OCI-M2 (cell line): Measurements from ENCODE around the gene PAQR6.

Source experiments
- DNase-seq: peaks from one replicate; lab custom pipeline; 2025; ENCODE audit not compliant: unreplicated experiment; lab: John Stamatoyannopoulos, UW

PAQR6 gene

DNA sequence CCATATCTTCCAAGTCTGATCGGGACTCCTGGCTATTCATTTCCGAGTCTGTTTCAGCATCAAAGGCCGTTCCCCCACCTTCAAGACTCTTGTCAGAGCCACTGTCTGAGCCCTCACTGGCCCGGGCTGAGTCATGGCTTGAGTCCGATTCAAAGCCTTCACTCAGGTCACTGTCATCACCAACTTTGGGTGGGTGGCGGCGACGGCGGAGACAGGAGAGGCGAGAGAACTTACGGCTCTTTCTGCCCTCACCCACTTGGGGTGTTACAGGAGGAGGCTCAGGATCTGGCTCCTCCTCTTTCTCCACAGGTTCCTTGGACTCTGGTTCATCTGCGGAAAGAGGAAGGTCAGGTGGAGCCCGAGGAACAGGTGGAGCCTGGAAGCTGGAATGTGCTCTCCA lies 18.2 kb upstream of the PAQR6 start:
- DNase-seq, result no peak

GRCh38 chr1:156263288-156263655 lies 15.4 kb upstream of the PAQR6 start:
- DNase-seq, result no peak

GRCh38 chr1:156262461-156263287 lies 14.8 kb upstream of the PAQR6 start:
- no peak for DNase-seq

GRCh38 chr1:156260896-156261295 lies 13.0 kb upstream of the PAQR6 start:
- DNase-seq, result no peak

DNA sequence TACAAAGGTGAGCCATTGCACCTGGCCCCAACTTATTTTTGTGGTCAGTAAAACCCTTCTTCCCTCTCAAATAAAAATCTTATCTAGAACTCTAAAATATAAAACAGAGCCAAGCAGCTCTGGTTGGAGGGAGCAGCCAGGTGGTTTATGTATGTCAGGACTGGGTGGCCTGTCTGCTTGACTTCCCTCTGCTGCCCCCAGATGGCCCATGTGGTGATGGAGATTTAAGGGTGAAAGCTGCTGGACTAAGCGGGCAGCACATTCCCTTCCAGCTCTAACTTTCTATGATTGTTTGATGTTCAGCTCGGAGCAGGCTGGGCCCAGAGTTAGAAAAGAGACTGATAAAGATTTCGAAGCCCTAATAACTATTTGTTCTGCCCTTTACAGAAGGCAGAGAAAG lies 11.9 kb upstream of the PAQR6 start:
- no peak for DNase-seq

DNA sequence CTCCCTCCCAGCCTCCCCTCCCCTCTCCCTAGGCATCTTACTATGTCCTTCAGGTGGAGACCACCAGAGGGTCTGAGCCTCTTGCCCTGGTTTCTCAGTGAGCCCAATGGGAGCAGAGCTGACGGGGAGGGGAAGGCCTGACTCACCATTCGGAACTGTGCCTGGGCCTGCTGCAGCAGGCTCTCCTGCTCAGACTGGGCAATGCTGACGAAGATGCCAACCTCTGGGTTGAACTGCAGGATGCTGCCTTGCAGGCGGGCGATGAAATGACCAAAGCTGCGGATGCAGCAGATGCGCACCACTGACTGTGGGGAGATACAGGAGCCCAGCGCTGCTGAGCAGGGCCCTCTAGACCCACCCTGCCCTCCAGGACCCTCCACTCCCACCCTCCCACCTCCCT lies 11.0 kb upstream of the PAQR6 start:
- DNase-seq, result no peak

DNA sequence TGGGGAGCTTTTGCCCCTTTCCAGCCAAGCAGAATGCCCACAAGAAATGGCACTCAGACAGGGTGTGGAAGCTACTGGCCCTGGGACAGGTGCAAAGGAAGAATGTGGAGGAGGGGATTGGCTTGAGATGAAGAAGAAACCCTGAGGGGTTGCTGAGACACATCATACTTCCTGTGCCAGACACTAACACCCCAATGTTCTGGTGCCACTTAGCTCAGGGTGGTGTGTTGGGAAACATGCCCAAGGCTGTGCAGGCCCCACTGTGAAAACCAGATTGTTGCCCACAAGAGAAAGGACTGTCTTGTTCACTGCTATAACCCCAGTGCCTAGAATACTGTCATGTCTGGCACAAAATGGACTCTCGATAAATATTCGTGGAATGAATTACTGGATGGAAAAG lies 9.9 kb upstream of the PAQR6 start:
- DNase-seq, result no peak

DNA sequence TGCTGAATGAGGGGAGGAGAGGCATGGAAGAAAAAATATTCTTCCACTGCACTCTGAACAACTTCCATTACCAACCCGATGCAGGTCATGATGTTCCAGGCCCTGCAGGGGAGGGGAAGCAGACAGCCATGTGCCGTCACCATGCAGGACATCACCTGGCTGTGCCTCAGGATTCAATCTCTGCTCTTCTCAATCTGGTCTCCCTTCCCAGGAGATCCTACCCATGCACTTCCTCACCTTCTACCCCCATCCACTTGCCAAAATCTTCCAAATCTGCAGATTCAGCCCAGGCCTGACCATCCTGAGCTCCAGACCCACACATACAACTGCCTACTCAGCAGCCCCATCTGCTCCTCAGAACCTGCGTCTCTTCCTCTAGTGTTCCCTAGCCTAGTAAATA lies 5.8 kb upstream of the PAQR6 start:
- DNase-seq, result no peak

GRCh38 chr1:156251527-156251926 lies 3.7 kb upstream of the PAQR6 start:
- no peak for DNase-seq

DNA sequence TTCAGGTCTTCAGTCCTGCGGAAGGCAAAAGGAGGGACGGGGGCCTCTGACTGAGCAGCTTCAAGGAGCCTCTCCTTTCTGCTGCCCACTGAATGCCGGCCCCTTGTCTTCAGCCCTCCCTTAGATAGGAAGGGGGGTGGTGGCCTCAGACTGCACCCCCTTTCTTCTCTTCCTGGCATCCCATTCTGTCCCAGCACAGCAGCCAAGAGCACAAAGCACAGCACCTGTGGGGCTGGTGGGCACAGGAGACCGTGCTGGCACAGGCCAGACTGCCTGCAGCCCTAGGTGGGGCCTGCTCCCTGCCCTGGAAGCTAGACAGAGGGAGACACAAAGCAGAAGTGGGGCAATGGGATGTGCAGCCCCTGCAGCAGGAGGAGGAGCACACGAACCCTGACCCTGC lies 1.7 kb upstream of the PAQR6 start:
- no peak for DNase-seq

DNA sequence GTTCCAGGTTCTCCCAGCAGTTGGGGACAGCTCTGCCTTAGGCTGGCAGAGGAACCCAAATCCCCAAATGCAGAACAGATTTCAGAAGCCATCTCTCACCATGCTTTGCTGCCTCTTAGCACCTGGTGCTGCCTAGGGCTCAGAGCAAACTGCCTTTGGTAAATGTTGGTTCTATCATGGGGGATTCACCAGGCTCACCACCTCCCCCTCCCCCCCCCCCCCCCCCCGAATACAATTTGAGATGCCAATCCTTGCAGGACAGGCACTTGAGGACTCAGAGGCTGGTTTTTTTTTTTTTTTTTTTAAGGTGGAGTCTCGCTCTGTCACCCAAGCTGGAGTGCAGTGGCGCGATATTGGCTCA lies 447 bp upstream of the PAQR6 start:
- no peak for DNase-seq

DNA sequence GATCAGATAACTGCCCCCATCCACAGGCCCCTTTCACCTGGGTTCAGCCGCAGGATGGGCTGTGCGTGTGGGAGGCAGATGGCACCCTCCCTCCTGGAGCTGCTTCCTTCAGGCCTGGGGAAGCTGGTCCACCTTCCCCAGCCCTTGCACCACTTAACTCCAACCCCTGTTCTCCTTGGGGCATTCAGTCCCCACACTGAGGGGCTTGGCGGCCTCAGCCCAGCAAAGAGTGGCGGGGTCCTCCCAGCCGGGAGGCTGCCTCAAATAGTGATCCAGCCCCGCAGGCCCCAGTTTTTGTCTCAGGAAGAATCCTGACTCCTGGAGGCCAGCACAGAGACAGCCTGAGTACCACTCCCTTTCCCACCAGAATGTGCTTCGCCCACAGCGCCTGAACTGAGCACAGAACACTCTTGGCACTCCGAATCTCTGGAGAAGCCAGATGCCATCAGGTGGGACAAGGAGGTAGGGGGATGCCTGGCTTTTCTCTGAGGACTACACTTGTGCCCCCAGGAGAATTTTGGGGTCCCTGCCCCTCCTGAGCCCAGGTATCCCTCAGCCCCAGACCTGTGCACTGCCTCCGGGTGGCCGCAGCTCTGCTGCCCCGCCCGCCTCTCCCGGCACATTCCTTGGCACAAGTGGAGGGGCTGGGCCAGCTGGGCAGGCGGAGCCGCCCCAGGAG lies 936 bp downstream of the PAQR6 start:
- DNase-seq, result no peak

DNA sequence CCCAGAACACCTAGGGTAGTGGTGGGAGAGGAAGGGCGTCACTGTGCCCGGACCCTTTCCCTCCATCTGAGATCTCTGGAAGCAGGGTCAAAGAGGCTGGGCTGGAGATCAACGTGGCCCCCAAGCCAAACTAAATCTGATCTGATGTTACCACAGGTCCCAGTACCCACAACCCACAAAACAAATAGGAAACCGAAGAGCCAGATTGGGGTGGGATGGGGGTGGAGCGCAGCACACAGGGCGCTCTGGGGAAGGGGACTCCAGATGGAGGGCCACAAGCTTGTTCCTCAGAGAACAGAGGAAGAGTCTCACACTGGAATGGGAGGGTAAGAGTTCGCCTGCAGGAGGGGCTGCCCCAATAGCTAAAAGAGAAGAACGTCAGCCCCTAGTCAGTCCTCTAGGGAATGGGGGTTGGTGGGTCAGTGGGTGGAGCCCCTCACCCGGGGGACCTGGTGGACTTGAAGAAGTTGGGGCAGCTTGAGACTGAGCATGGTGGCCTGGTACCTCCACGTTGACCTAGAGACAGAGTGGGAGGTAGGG lies 1.5 kb downstream of the PAQR6 start:
- DNase-seq, result no peak

GRCh38 chr1:156245451-156246232 lies 2.2 kb downstream of the PAQR6 start:
- DNase-seq, result no peak

DNA sequence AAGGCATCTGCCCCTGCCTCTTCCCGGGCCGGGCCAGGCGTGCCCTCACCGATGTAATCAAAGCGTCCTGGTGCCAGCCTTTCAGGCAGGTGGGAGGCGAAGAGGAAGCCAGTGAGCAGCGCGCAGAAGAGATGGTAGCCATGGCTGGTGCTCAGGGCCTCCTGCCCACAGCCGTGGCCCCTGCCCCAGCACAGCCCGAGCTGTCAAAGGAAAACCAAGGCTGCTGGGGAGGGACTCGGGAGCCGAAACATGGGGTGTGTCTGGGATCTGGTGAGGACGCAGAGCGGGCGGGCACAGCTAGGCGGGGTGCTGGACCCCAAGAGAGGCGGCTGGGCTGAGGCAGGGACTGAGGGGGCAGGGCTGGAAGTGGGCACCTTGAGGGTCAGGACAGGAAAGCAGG lies 3.1 kb downstream of the PAQR6 start:
- no peak for DNase-seq

- no peak for DNase-seq
Observed at GRCh38 chr1:156244126-156244525, 3.7 kb downstream of the PAQR6 start.

DNA sequence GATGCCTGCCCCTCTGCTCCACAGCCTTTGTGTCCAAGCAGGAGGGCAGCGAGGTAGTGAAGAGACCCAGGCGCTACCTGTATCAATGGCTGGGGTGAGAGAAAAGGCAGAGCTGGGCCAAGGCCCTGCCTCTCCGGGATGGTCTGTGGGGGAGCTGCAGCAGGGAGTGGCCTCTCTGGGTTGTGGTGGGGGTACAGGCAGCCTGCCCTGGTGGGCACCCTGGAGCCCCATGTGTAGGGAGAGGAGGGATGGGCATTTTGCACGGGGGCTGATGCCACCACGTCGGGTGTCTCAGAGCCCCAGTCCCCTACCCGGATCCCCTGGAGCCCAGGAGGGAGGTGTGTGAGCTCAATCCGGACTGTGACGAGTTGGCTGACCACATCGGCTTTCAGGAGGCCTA lies 5.1 kb downstream of the PAQR6 start:
- no peak for DNase-seq

DNA sequence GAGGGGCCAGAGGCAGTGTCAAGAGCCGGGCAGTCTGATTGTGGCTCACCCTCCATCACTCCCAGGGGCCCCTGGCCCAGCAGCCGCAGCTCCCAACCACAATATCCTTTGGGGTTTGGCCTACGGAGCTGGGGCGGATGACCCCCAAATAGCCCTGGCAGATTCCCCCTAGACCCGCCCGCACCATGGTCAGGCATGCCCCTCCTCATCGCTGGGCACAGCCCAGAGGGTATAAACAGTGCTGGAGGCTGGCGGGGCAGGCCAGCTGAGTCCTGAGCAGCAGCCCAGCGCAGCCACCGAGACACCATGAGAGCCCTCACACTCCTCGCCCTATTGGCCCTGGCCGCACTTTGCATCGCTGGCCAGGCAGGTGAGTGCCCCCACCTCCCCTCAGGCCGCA lies 5.9 kb downstream of the PAQR6 start, which contains the start of gene BGLAP:
Gene BGLAP, plus strand, starts transcription at position 259 of the 400 bp plus-strand sequence. Its CDS starts 48 bp downstream, at position 307.
- no peak for DNase-seq

- no peak for DNase-seq
Observed at GRCh38 chr1:156241311-156241811, 6.5 kb downstream of the PAQR6 start.

- no peak for DNase-seq
Observed at GRCh38 chr1:156238248-156238647, 9.6 kb downstream of the PAQR6 start.

- no peak for DNase-seq
Observed at GRCh38 chr1:156236164-156236563, 11.7 kb downstream of the PAQR6 start.
